HCT116 (cell line): ENCODE data around the gene NSMCE3. TPM values are rescaled to one million over a fixed set of nuclear protein-coding genes. Genes with fewer than 3 reads are reported as not detected.

Experiments
- ATAC-seq: fragments of 200-7000 bp; cut with Tn5 transposase; 2 replicates; pipeline ENCODE4 v1.9.1; 2020; ENCODE audit warnings: mild to moderate bottlenecking, moderate library complexity
- BruUV-seq: library from RNA; stranded (reverse); fragments of 400-500 nt; replicated peaks from 2 replicates; lab custom pipeline; 2021; lab: Mats Ljungman, UMichigan
- CTCF ChIA-PET: fragments of 300-600 bp; sonication (Branson Sonifier 250); formaldehyde crosslinking; loops from one replicate; lab custom pipeline; 2021; ENCODE audit warnings: antibody characterized with exemption; lab: Charles Lee
- POLR2A ChIA-PET: fragments of 300-600, 350-600 bp; sonication (Branson Sonifier 250); formaldehyde crosslinking; loops from one replicate; lab custom pipeline; 2021; ENCODE audit warnings: antibody characterized with exemption; lab: Charles Lee
- RAD21 ChIA-PET, 2 experiments: fragments of 300-600 bp; sonication (Branson Sonifier 250); formaldehyde crosslinking; loops; one replicate each; lab custom pipeline; 2023; ENCODE audit warnings: low total read pairs in 2 of 2; ENCODE audit not compliant: uncharacterized antibody in 2 of 2, unreplicated experiment in 2 of 2, low non-redundant PET in 1 of 2; lab: Charles Lee
- DNase-seq: peaks from one replicate; pipeline ENCODE4 v3.0.0-alpha.2; 2010; ENCODE audit warnings: low read depth, low spot score
- H2AFZ ChIP-seq: fragments of 200-600 bp; shearing (Covaris generic), sonication (generic); 2 replicates; pipeline ENCODE4 v1.6.1; 2017; ENCODE audit warnings: low read depth, mixed run types, mixed read lengths, antibody characterized with exemption, low read length; ENCODE audit not compliant: poor library complexity, severe bottlenecking
- H3K27ac ChIP-seq: 2 replicates; pipeline ENCODE4 v1.5.1; 2012; ENCODE audit warnings: low read depth, low read length
- H3K27me3 ChIP-seq: fragments of 200-600 bp; sonication (generic); 2 replicates; pipeline ENCODE4 v1.6.1; 2016; ENCODE audit warnings: mixed run types, low read length, mixed read lengths; ENCODE audit not compliant: insufficient read depth
- H3K36me3 ChIP-seq, 2 experiments: fragments of 200-500 bp in 1 of 2; fragments of 200-600 bp in 1 of 2; sonication (Bioruptor generic) in 1 of 2; sonication (generic) in 1 of 2; 2 replicates each; pipeline versions ENCODE4 v1.5.1 to v1.6.1; 2014 to 2016; ENCODE audit warnings: low read length in 2 of 2, inconsistent platforms in 1 of 2, mixed read lengths in 1 of 2, mixed run types in 1 of 2; ENCODE audit not compliant: insufficient read depth in 2 of 2, control insufficient read depth in 1 of 2
- H3K4me1 ChIP-seq, 2 experiments: fragments of 200-600 bp in 1 of 2; sonication (generic) in 1 of 2; 2 replicates each; pipeline versions ENCODE4 v1.5.1 to v1.6.1; 2012 to 2017; ENCODE audit warnings: low read length in 2 of 2, inconsistent platforms in 1 of 2, mild to moderate bottlenecking in 1 of 2, mixed read lengths in 1 of 2, mixed run types in 1 of 2, moderate library complexity in 1 of 2; ENCODE audit not compliant: insufficient read depth in 2 of 2, control insufficient read depth in 1 of 2
- H3K4me2 ChIP-seq: fragments of 200-600 bp; sonication (generic); 2 replicates; pipeline ENCODE4 v1.6.1; 2017; ENCODE audit warnings: mixed run types, low read length, mixed read lengths
- H3K4me3 ChIP-seq, 2 experiments: fragments of 200-600 bp in 1 of 2; sonication (generic) in 1 of 2; replicated peaks in 1 of 2; 2 replicates each; pipeline ENCODE4 v1.5.1; 2011 to 2016; ENCODE audit warnings: low read length in 2 of 2, control low read depth in 1 of 2, low read depth in 1 of 2, mild to moderate bottlenecking in 1 of 2, mixed read lengths in 1 of 2, mixed run types in 1 of 2
- H3K79me2 ChIP-seq: fragments of 200-600 bp; sonication (generic); 2 replicates; pipeline ENCODE4 v1.6.1; 2017; ENCODE audit warnings: mild to moderate bottlenecking, mixed run types, low read length, moderate library complexity, mixed read lengths; ENCODE audit not compliant: insufficient read depth
- H3K9ac ChIP-seq: fragments of 200-600 bp; sonication (generic); 2 replicates; pipeline ENCODE4 v1.6.1; 2016; ENCODE audit warnings: low read length, mixed read lengths
- H3K9me2 ChIP-seq: fragments of 200-600 bp; sonication (generic), shearing (Covaris generic); 2 replicates; pipeline ENCODE4 v1.6.1; 2017; ENCODE audit warnings: mixed run types, mild to moderate bottlenecking, moderate library complexity; ENCODE audit not compliant: insufficient read depth
- H3K9me3 ChIP-seq, 2 experiments: fragments of 200-500 bp in 1 of 2; fragments of 200-600 bp in 1 of 2; sonication (Bioruptor generic) in 1 of 2; sonication (generic) in 1 of 2; 2 replicates each; pipeline ENCODE4 v1.6.1; 2014 to 2017; ENCODE audit warnings: low read length in 2 of 2, mixed read lengths in 2 of 2, inconsistent platforms in 1 of 2, low read depth in 1 of 2, mild to moderate bottlenecking in 1 of 2, mixed run types in 1 of 2, moderate library complexity in 1 of 2; ENCODE audit not compliant: control insufficient read depth in 1 of 2, insufficient read depth in 1 of 2
- H4K20me1 ChIP-seq: fragments of 200-600 bp; sonication (generic), shearing (Covaris generic); 2 replicates; pipeline ENCODE4 v1.6.1; 2017; ENCODE audit warnings: mixed run types, mild to moderate bottlenecking, moderate library complexity; ENCODE audit not compliant: insufficient read depth
- CBX3 ChIP-seq: IDR thresholded peaks from 2 replicates; pipeline ENCODE4 v1.6.1; 2012; ENCODE audit warnings: low read depth
- CEBPB ChIP-seq: IDR thresholded peaks from 2 replicates; pipeline ENCODE4 v1.6.1; 2012; ENCODE audit warnings: low read depth
- FOSL1 ChIP-seq: IDR thresholded peaks from 2 replicates; pipeline ENCODE4 v1.6.1; 2012; ENCODE audit warnings: low read depth
- JUND ChIP-seq: IDR thresholded peaks from 2 replicates; pipeline ENCODE4 v1.6.1; 2012
- POLR2AphosphoS5 ChIP-seq: IDR thresholded peaks from 2 replicates; pipeline ENCODE4 v1.6.1; 2011; ENCODE audit warnings: mild to moderate bottlenecking, low read depth, low read length, moderate library complexity
- RAD21 ChIP-seq: IDR thresholded peaks from 2 replicates; pipeline ENCODE4 v1.6.1; 2012; ENCODE audit warnings: low read depth, mild to moderate bottlenecking
- SIN3A ChIP-seq: IDR thresholded peaks from 2 replicates; pipeline ENCODE4 v1.6.1; 2012; ENCODE audit warnings: low read depth
- SP1 ChIP-seq: IDR thresholded peaks from 2 replicates; pipeline ENCODE4 v1.6.1; 2012; ENCODE audit warnings: low read depth
- YY1 ChIP-seq: IDR thresholded peaks from 2 replicates; pipeline ENCODE4 v1.6.1; 2011; ENCODE audit warnings: low read length, low read depth, moderate library complexity, mild to moderate bottlenecking; ENCODE audit not compliant: insufficient replicate concordance; ENCODE audit errors: extremely low read depth
- intact Hi-C: fragments of 100-400 bp; cut with micrococcal nuclease; formaldehyde crosslinking; loops from 2 replicates; pipeline ENCODE4 v1.10.0; 2022
- total RNA-seq: library from RNA; stranded (reverse); gene quantifications from one replicate; pipeline ENCODE4 v1.2.1, GENCODE V29; 2021; ENCODE audit not compliant: unreplicated experiment
- TF ChIP-seq, protein P1 (sequence below), 3 experiments: fragments of 200-600 bp in 1 of 3; sonication (generic) in 1 of 3; IDR thresholded peaks in 2 of 3; conservative IDR thresholded peaks in 1 of 3; 2 replicates each; pipeline ENCODE4 v1.5.1; 2012 to 2017; ENCODE audit warnings: low read depth in 2 of 3, low read length in 2 of 3, antibody characterized with exemption in 1 of 3, borderline replicate concordance in 1 of 3, control low read depth in 1 of 3, mild to moderate bottlenecking in 1 of 3, mixed read lengths in 1 of 3, mixed run types in 1 of 3, moderate library complexity in 1 of 3; ENCODE audit not compliant: insufficient read depth in 1 of 3
- TF ChIP-seq, protein P2 (sequence below): IDR thresholded peaks from 2 replicates; pipeline ENCODE4 v1.6.1; 2012
- TF ChIP-seq, protein P3 (sequence below): IDR thresholded peaks from 2 replicates; pipeline ENCODE4 v1.6.1; 2011; ENCODE audit warnings: mild to moderate bottlenecking, low read length, moderate library complexity; ENCODE audit not compliant: insufficient replicate concordance; ENCODE audit errors: extremely low read depth
- TF ChIP-seq, protein P4 (sequence below): IDR thresholded peaks from 2 replicates; pipeline ENCODE4 v1.6.1; 2012

Gene NSMCE3
- total RNA-seq, 1 experiment from 2014 or later: 5.7 TPM

DNA sequence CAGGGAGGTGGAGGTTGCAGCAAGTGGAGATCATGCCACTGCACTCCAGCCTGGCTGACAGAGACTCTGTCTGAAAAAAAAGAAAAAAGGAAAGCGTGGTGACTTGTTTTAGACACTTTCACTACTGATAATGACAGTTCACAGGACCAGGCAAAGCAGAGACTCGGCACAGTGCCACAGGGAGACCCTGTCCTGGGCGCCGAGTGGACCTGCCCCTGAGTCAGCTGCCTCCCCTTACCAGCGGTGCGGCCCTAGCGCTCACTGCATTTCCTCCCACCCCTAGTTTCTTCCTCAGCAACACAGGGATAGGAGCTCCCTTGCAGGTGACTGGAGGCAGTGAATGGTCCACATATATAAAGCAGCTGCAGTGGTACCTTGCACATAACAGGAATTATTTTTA is 38.7 kb upstream of the NSMCE3 start:
- Histone ChIP-seq H3K9me3 (no peaks in the 10 kb centered on the region), H3K36me3 (no peaks in the 10 kb centered on the region), H2AFZ (no peak overlapping the region), H3K4me3 (no peak overlapping the region), H3K27me3 (peaks cover 44% of the 10 kb centered on the region), H3K9ac (no peak overlapping the region), H3K79me2 (no peaks in the 10 kb centered on the region), H3K4me1 (no peaks in the 10 kb centered on the region), H4K20me1 (no peaks in the 10 kb centered on the region), H3K27ac (no peak overlapping the region), H3K4me2 (no peak overlapping the region), H3K9me2 (no peaks in the 10 kb centered on the region)
- CTCF ChIA-PET: no interaction called here
- no TSS peak for BruUV-seq
- POLR2A ChIA-PET: no interaction called here
- ATAC-seq (no peak), DNase-seq (no peak)
- TF ChIP-seq FOSL1 (no peak), POLR2AphosphoS5 (no peak), RAD21 (no peak), JUND (no peak), CEBPB (no peak)
- TF ChIP-seq, protein P1, sequence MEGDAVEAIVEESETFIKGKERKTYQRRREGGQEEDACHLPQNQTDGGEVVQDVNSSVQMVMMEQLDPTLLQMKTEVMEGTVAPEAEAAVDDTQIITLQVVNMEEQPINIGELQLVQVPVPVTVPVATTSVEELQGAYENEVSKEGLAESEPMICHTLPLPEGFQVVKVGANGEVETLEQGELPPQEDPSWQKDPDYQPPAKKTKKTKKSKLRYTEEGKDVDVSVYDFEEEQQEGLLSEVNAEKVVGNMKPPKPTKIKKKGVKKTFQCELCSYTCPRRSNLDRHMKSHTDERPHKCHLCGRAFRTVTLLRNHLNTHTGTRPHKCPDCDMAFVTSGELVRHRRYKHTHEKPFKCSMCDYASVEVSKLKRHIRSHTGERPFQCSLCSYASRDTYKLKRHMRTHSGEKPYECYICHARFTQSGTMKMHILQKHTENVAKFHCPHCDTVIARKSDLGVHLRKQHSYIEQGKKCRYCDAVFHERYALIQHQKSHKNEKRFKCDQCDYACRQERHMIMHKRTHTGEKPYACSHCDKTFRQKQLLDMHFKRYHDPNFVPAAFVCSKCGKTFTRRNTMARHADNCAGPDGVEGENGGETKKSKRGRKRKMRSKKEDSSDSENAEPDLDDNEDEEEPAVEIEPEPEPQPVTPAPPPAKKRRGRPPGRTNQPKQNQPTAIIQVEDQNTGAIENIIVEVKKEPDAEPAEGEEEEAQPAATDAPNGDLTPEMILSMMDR (IDR thresholded peaks at IDR 0.05 in 2 of 3, conservative IDR thresholded peaks at IDR 0.05 in 1 of 3; ENCODE audit: borderline replicate concordance in 1 of 3, insufficient read depth in 1 of 3, low read depth in 2 of 3, low read length in 2 of 3): no peak
- intact Hi-C loops: no loop called here
- RAD21 ChIA-PET: no interaction called here

DNA sequence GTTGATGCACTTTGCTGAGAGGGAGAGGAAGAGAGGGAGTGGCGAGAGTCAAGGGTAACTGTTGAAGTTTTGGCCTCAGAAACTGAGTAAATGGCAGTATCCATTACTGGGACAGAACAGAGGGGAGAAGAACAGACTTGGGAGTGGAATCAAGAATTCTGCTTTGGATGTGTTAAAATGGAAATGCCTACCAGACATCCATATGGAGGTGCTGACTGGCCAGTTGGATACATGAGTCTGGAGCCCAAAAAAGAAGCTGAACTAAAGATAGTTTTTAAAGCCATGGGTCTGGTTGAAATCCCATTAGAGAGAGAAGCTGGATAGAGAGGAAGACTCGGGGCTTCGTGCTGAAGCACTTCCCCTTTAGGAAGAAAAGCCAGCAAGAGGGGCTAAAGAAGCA is 35.9 kb upstream of the NSMCE3 start:
- Histone ChIP-seq H3K27me3 (peaks cover 44% of the 10 kb centered on the region), H3K9me2 (no peaks in the 10 kb centered on the region), H4K20me1 (no peaks in the 10 kb centered on the region), H3K4me1 (no peaks in the 10 kb centered on the region), H3K9ac (no peak overlapping the region), H3K27ac (no peak overlapping the region), H3K79me2 (no peaks in the 10 kb centered on the region), H3K36me3 (no peaks in the 10 kb centered on the region), H2AFZ (no peak overlapping the region), H3K4me2 (no peak overlapping the region), H3K4me3 (no peak overlapping the region), H3K9me3 (no peaks in the 10 kb centered on the region)
- CTCF ChIA-PET: no interaction called here
- DNase-seq (no peak), ATAC-seq (no peak)
- POLR2A ChIA-PET: no interaction called here
- no TSS peak for BruUV-seq
- intact Hi-C loops: no loop called here
- RAD21 ChIA-PET: no interaction called here
- TF ChIP-seq CBX3 (no peak), RAD21 (no peak), JUND (no peak), CEBPB (no peak), SP1 (no peak), YY1 (no peak), POLR2AphosphoS5 (no peak), FOSL1 (no peak), SIN3A (no peak)
- TF ChIP-seq, protein P2, sequence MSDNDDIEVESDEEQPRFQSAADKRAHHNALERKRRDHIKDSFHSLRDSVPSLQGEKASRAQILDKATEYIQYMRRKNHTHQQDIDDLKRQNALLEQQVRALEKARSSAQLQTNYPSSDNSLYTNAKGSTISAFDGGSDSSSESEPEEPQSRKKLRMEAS: no peak
- TF ChIP-seq, protein P1 (IDR thresholded peaks at IDR 0.05 in 2 of 3, conservative IDR thresholded peaks at IDR 0.05 in 1 of 3; ENCODE audit: borderline replicate concordance in 1 of 3, insufficient read depth in 1 of 3, low read depth in 2 of 3, low read length in 2 of 3): no peak
- TF ChIP-seq, protein P3, sequence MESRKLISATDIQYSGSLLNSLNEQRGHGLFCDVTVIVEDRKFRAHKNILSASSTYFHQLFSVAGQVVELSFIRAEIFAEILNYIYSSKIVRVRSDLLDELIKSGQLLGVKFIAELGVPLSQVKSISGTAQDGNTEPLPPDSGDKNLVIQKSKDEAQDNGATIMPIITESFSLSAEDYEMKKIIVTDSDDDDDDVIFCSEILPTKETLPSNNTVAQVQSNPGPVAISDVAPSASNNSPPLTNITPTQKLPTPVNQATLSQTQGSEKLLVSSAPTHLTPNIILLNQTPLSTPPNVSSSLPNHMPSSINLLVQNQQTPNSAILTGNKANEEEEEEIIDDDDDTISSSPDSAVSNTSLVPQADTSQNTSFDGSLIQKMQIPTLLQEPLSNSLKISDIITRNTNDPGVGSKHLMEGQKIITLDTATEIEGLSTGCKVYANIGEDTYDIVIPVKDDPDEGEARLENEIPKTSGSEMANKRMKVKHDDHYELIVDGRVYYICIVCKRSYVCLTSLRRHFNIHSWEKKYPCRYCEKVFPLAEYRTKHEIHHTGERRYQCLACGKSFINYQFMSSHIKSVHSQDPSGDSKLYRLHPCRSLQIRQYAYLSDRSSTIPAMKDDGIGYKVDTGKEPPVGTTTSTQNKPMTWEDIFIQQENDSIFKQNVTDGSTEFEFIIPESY: no peak
- TF ChIP-seq, protein P4, sequence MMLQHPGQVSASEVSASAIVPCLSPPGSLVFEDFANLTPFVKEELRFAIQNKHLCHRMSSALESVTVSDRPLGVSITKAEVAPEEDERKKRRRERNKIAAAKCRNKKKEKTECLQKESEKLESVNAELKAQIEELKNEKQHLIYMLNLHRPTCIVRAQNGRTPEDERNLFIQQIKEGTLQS: no peak
